GM21360 (cell line): ENCODE measurements around the gene PTPRM.

Source experiments
- ATAC-seq: cut with Tn5 transposase; IDR thresholded peaks from one replicate; pipeline ENCODE4 v1.9.1; 2021; ENCODE audit warnings: mild to moderate bottlenecking, moderate library complexity; ENCODE audit not compliant: unreplicated experiment

PTPRM gene

GRCh38 chr18:7749510-7749981, 182.4 kb downstream of the PTPRM start:
- no peak for ATAC-seq

DNA sequence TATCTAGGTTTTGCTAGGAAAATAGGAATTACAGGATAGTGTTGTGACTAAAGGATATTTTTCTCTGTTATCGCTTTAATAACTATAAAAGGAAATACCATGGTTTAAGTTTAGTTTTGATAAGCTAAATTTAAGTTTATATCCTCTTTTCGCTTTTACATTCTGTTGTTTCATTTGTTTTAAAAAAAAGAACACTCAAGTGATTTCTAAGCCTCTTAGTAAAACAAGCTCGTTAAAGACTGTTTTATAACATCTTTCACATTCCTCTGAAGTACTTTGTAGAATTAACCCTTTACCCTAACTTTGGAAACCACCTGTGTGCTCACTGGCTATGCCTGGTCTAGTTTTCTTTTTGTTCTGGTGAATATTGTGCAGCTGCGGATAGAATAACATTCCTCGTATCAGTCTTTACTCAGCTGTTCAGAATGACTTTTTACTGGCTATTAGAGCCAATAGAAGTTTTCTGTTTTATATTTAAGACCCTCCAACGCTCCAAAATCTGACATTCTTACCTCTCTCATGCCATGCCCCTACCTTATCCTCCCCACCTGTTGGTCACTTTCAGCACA, 183.1 kb downstream of the PTPRM start:
- ATAC-seq = no peak

DNA sequence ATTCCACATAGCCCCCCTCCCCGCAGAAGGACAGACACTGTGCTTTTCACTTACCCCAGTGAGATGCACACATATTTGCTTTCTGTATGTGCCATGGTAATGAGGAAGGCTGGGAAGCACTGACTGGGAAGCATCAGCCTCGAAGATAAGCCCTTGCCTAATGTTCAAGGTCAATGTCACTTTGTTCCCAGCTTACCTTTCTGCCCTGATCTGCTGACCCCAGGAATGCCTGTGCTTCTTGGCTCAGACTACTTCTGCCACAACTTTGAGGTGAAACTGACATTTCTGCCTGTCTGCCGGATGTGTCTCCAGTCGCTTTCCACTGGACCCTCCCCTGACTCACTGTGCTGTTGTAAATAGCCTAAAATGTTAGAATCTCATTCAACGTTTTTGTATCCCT, 183.8 kb downstream of the PTPRM start:
- no peak for ATAC-seq

GRCh38 chr18:7754258-7754657, 187.1 kb downstream of the PTPRM start:
- ATAC-seq = no peak

- ATAC-seq = no peak
These were observed 187.6 kb downstream of the PTPRM start for GRCh38 chr18:7754725-7755181.

DNA sequence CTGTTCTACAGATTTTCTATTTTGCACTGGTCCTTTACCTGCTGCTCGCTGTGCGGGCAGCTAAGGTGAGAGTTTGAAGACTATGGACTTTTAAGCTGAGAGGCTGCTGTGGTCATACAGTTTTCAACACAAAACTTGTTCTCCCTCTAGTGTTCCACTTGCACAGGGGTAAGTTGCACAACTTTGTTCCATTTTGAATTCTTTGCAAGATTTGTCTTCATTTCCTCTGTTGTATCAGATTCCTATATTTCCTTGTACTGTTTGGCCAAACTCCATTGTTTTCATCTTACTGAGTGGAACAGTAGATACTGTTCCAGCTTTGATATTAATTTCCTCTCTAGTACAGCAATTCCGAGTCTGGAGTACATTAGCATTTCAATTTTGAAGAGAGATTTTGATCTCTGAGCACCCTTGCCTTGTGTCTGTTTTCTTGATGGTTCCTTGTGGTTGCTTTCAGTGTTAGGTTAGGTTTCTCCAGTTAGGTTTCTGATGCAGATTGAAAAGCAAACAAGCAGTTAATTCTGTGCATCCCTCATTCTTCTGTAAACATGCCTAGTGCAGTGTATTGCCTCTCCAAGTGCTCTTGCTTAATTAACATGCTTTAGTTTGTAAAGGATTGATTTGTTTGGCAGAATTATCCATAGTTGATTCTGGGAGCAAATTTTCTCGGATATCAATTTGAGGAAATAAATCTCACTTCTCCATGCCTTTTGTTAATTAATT, 188.8 kb downstream of the PTPRM start:
- ATAC-seq = no peak

DNA sequence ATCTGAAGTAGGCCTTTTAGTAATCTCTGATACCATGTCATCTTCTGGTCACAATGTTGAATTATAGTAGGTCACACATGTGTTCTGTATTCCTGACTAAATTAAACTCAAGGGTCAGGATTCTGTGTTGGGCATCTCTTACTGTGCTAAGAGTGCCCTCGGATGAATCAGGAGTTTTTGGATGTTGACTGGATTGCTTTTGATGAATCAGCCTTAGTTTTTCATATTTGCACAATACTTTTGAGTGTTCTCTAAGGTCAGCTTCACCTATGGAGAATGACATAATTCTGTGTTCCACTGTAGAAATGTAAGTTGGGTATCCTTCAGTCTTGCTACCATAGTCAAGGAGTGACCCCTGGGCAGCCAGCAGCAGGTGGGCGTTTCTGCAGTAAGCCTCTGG, 190.1 kb downstream of the PTPRM start:
- ATAC-seq = no peak

- ATAC-seq = no peak
These were observed 191.6 kb downstream of the PTPRM start for GRCh38 chr18:7758764-7759163.

GRCh38 chr18:7760967-7761948, 194.1 kb downstream of the PTPRM start:
- no peak for ATAC-seq

DNA sequence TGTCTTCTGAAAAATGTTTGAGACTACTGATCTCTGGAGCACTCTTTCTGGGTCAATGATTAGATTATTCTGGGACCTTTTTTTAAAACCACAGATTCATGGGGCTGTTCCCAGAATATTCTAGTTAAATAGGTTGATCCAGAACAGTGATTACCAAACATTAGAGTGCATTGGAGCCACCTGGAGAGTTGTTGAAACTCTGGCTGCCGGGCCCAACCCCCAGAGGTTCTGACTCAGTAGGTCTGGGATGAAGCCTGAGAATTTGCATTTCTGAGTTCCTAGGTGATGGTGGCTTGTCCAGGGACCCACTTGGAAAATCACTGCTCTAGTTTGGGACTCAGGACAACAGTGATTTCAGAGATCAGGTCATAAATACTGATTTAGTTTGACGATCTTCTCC, 197.3 kb downstream of the PTPRM start:
- no peak for ATAC-seq

GRCh38 chr18:7766346-7766745, 199.2 kb downstream of the PTPRM start:
- no peak for ATAC-seq

DNA sequence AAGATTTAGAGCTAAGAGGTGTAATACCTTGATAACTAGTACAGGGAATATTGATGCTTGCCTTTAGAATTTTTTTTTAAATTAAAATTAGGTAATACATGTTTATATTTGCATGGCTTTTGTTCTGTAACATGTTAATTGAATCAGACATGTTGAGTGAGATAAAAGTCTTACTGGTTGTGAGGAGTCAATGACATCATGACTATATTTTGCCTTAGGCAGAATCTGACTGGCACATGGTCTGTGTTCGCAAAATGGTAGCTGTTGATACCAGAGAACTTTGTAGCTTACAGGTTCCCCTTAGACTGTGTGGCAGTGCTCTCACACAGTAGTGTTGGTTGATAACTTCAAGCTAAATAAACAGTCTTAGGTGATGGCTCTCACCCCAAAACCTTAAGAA, 199.7 kb downstream of the PTPRM start:
- no peak for ATAC-seq

- ATAC-seq = no peak
These were observed 203.8 kb downstream of the PTPRM start for GRCh38 chr18:7770908-7771307.

DNA sequence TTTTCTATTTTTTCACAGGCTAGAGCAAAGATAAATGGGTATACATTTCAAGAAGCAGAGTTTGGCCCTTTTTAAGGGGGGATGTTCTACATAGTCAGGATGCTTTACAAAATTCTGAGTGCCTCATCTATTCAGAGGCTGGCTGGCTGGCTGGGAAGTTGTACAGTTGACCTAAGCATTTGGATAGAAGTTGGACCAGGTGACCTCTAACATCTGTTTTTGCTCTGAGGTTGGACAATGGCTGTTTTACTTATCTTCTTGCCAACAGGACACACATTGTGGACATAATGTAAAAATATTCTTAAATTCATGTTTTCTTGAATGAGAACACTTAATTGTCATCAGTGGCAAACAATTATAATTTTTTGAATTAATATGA, 205.4 kb downstream of the PTPRM start:
- ATAC-seq = no peak

DNA sequence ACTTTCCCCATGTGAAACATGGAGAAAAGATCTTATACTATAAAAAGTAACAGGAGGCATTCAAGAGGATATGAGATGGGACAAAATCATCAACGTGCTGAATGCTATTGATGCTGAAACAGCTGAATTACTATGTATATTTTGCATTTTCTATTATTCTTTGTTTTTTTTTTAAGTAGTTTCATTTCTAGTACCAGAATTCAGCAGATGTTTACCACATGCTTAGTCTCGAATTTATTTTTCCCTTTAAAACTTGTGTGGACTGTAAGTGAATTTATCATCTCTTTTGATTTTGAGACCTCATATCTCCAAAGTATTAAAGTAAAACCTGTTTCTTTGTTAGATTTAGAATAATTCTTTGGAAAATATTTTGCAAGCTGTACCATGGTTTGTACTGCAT, 205.8 kb downstream of the PTPRM start:
- no peak for ATAC-seq

GRCh38 chr18:7775128-7775527, 208.0 kb downstream of the PTPRM start:
- ATAC-seq = no peak

DNA sequence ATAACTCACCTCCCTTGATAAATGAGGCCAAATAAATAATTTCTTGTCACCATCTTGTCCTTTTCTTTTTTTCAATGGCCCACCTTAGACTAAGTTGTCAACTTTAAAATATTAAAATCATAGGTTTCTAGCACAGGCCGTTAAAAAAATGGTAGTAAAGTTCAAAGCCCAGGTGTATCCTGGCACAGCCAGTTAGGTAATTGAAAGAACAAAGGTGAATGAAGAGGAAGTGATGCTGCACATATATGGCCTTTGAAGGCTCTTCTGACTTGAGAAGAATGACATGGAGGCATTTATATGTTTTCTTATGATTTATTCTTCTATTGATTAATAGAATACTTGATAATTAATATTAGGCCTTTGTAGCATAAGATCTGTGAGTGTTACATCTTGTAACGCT, 208.7 kb downstream of the PTPRM start:
- no peak for ATAC-seq

GRCh38 chr18:7778181-7778580, 211.1 kb downstream of the PTPRM start:
- no peak for ATAC-seq

DNA sequence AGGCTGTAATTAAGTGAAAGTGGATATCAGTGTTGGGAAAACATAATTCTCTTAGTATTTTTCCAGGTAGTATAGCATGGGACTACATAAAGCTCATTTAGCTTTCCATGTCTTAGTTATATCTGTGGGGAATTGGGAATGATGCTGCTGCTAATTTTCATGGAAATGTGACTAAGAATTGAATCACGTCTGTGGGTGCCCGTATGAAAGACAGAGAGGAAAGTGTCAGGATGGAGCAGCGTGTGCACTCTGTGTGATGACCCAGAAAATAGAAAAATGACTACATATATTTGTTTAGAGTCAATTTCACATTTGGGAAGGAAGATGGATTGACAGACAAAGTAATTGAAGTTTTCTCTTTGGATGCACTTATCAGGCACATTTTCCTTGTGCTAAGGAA, 212.1 kb downstream of the PTPRM start:
- no peak for ATAC-seq

- no peak for ATAC-seq
These were observed 217.1 kb downstream of the PTPRM start for GRCh38 chr18:7784171-7784570.

GRCh38 chr18:7786569-7786968, 219.5 kb downstream of the PTPRM start:
- ATAC-seq = no peak

- ATAC-seq = no peak
These were observed 220.2 kb downstream of the PTPRM start for GRCh38 chr18:7787339-7787738.
